Stomach smooth muscle (tissue), 2 donors: Measurements from ENCODE around the gene PLXNB3.

Source experiments
- H3K27ac ChIP-seq: one replicate; pipeline ENCODE4 v1.7.0; 2013; ENCODE audit warnings: mild to moderate bottlenecking, low read length, inconsistent platforms
- H3K27me3 ChIP-seq, 2 donors: one replicate each; pipeline ENCODE4 v1.7.0; 2013; ENCODE audit warnings: low read length in 2 of 2; ENCODE audit not compliant: insufficient read depth in 2 of 2, control insufficient read depth in 1 of 2
- H3K36me3 ChIP-seq, 2 donors: one replicate each; pipeline ENCODE4 v1.7.0; 2013; ENCODE audit warnings: low read length in 2 of 2; ENCODE audit not compliant: control insufficient read depth in 2 of 2, insufficient read depth in 2 of 2
- H3K4me1 ChIP-seq: one replicate; pipeline ENCODE4 v1.7.0; 2013; ENCODE audit warnings: low read length; ENCODE audit not compliant: control insufficient read depth, insufficient read depth
- H3K4me3 ChIP-seq, 2 donors: one replicate each; pipeline ENCODE4 v1.7.0; 2013; ENCODE audit warnings: low read length in 2 of 2
- H3K9ac ChIP-seq, 2 donors: one replicate each; pipeline ENCODE4 v1.7.0; 2013; ENCODE audit warnings: low read length in 2 of 2, mild to moderate bottlenecking in 1 of 2
- H3K9me3 ChIP-seq, 2 donors: one replicate each; pipeline ENCODE4 v1.7.0; 2013; ENCODE audit warnings: low read length in 2 of 2; ENCODE audit not compliant: control insufficient read depth in 2 of 2
- donor health status: healthy.
- donor health status: Pancreatic carcinoma.

Gene PLXNB3

GRCh38 chrX:153762626-153763173, 1.3 kb upstream of the PLXNB3 start:
- Histone ChIP-seq H3K4me1 (peaks cover 25% of the 10 kb centered on the region), H3K9ac (no peak overlapping the region), H3K27ac (no peak overlapping the region), H3K36me3 (no peaks in the 10 kb centered on the region), H3K4me3 (no peak overlapping the region), H3K9me3 (peaks cover 0 to 3% of the 10 kb centered on the region in 2 donors), H3K27me3 (peaks cover 0 to 8% of the 10 kb centered on the region in 2 donors)

DNA sequence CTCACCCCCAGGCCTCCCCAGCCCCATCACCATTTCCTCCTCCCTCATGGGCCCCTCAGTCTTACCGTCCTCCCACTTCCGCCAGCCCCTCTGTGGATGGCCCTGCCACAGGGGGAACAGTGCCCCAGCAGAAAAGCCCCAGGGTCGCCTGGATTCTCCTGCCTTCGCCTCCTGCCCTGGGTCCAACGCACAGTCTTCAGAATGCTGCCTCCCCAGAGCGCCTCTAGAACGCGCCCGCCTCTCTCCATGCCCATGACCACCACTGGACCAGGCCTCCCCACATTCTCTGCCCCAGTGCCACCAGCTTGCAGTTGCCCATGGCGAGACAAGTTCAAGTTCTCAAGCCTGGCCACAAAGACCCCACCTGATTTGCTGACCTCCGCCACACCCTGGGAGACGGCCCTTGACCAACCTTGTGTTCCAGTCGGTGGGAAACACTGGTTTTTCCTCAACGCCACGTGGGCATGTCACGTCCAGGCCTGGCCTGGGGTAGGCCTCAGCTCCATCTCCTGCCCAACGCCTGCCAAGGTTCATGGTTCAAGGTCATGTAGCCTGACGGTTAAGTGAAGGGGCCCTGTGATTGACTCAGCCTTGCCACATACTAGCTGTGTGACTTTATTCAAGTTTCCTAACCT, 634 bp upstream of the PLXNB3 start:
- peaks cover 0 to 8% of the 10 kb centered on the region in 2 donors for H3K27me3 ChIP-seq
- no peak overlapping the region for H3K9ac ChIP-seq
- no peak overlapping the region for H3K27ac ChIP-seq

DNA sequence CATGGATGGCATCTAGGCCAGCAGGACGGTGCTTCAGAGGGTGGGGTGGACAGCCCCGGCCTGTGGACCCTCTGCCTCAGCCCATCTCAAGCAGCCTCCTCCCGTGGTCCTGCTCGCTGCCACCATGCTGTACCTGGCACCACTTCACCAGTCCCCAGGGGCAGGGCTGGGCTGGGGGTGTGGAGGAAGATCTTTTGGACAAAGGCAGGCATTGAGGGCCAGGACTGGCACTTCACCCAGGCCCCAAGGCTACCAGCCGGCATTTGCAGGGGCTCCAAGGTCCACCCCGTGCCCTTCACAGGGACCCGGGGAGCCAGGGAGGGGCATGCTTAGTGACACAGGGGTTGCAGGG, 713 bp downstream of the PLXNB3 start:
- Histone ChIP-seq H3K4me3 (peak overlapping the region; percentile 65 to 73), H3K9ac (peak overlapping the region; percentile 59 to 68), H3K4me1 (peaks cover 28% of the 10 kb centered on the region), H3K9me3 (no peaks in the 10 kb centered on the region), H3K27ac (peak overlapping the region; percentile 69), H3K27me3 (peaks cover 0 to 8% of the 10 kb centered on the region in 2 donors), H3K36me3 (no peaks in the 10 kb centered on the region)

More for the DNA sequence above, 634 bp upstream of the PLXNB3 start:
- no peaks in the 10 kb centered on the region for H3K36me3 ChIP-seq
- H3K4me3 ChIP-seq, result no peak overlapping the region
- peaks cover 28% of the 10 kb centered on the region for H3K4me1 ChIP-seq
- H3K9me3 ChIP-seq, result no peaks in the 10 kb centered on the region

GRCh38 chrX:153765138-153766079, 1.4 kb downstream of the PLXNB3 start:
- peaks cover 0 to 8% of the 10 kb centered on the region in 2 donors for H3K27me3 ChIP-seq
- peaks cover 28% of the 10 kb centered on the region for H3K4me1 ChIP-seq
- H3K4me3 ChIP-seq, result peak overlapping the region; percentile 65 to 73
- H3K9ac ChIP-seq, result peak overlapping the region; percentile 51 to 59
- H3K36me3 ChIP-seq, result peaks cover 0 to 2% of the 10 kb centered on the region in 2 donors
- H3K9me3 ChIP-seq, result no peaks in the 10 kb centered on the region
- H3K27ac ChIP-seq, result peak overlapping the region; percentile 69

GRCh38 chrX:153766098-153766817, 2.2 kb downstream of the PLXNB3 start:
- H3K36me3 ChIP-seq, result peaks cover 0 to 4% of the 10 kb centered on the region in 2 donors
- H3K27me3 ChIP-seq, result peaks cover 0 to 8% of the 10 kb centered on the region in 2 donors
- H3K9me3 ChIP-seq, result no peaks in the 10 kb centered on the region
- H3K9ac ChIP-seq, result peak overlapping the region; percentile 51 to 59
- peak overlapping the region; percentile 69 for H3K27ac ChIP-seq
- peaks cover 28% of the 10 kb centered on the region for H3K4me1 ChIP-seq
- H3K4me3 ChIP-seq, result peak overlapping the region; percentile 65 to 73

- H3K4me1 ChIP-seq, result peaks cover 28% of the 10 kb centered on the region
- H3K4me3 ChIP-seq, result peak overlapping the region in 1 of 2 donors; percentile 73
- no peaks in the 10 kb centered on the region for H3K9me3 ChIP-seq
- peaks cover 0 to 8% of the 10 kb centered on the region in 2 donors for H3K27me3 ChIP-seq
- H3K27ac ChIP-seq, result peak overlapping the region; percentile 69
- peaks cover 0 to 4% of the 10 kb centered on the region in 2 donors for H3K36me3 ChIP-seq
- no peak overlapping the region for H3K9ac ChIP-seq
These were observed 3.0 kb downstream of the PLXNB3 start for GRCh38 chrX:153766871-153767673.

DNA sequence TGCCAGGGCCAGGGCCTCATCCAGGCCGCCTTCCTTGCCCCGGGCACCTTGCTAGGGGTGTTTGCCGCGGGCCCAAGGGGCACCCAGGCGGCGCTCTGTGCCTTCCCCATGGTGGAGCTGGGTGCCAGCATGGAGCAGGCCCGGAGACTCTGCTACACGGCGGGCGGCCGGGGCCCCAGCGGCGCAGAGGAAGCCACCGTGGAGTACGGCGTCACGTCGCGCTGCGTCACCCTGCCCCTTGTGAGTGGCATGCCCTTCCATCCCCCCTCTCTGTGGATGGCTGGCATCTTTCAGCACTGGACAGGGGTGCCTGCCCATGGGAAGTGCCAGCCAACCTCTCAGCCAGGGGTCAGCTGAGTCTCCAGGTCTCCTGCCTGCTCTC, 3.6 kb downstream of the PLXNB3 start:
- Histone ChIP-seq H3K4me3 (no peak overlapping the region), H3K36me3 (peaks cover 0 to 4% of the 10 kb centered on the region in 2 donors), H3K9me3 (no peaks in the 10 kb centered on the region), H3K9ac (no peak overlapping the region), H3K27me3 (peaks cover 0 to 8% of the 10 kb centered on the region in 2 donors), H3K27ac (no peak overlapping the region), H3K4me1 (peaks cover 28% of the 10 kb centered on the region)

- H3K27ac ChIP-seq, result no peak overlapping the region
- H3K27me3 ChIP-seq, result peaks cover 0 to 5% of the 10 kb centered on the region in 2 donors
- no peak overlapping the region for H3K9ac ChIP-seq
- H3K4me3 ChIP-seq, result no peak overlapping the region
- H3K36me3 ChIP-seq, result peaks cover 0 to 4% of the 10 kb centered on the region in 2 donors
- H3K9me3 ChIP-seq, result no peaks in the 10 kb centered on the region
- peaks cover 28% of the 10 kb centered on the region for H3K4me1 ChIP-seq
These were observed 4.5 kb downstream of the PLXNB3 start for GRCh38 chrX:153768311-153769157.

DNA sequence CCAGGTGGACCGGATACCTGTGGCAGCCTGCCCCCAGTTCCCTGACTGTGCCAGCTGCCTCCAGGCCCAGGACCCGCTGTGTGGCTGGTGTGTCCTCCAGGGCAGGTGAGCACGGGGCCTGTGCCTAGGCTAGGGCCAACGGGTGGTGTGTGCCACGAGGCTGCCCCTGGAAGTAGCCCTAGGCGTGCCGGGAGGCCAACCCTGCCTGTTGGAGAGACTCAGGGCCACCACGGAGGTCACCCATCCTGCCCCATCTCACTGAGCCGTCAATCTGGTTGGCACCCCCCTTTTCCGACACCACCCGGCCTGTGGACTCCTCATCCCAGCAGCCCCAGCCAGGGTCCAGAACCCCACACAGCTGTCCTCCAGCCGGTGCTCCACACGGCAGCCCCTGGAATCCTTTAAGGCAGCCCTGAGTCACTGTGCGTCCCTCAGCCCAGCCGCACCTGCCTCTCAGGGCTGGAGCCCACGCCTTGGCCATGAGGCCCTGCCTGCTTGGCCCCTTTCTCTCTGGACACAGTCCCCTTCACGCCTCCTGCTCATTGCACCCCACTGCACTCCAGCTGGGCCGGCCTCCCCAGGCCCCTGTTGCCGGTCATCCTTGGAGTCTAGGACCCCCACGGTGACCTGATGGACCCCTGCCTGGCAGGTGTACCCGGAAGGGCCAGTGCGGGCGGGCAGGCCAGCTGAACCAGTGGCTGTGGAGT, 5.3 kb downstream of the PLXNB3 start:
- no peaks in the 10 kb centered on the region for H3K9me3 ChIP-seq
- peaks cover 0 to 4% of the 10 kb centered on the region in 2 donors for H3K27me3 ChIP-seq
- H3K9ac ChIP-seq, result no peak overlapping the region
- no peak overlapping the region for H3K27ac ChIP-seq
- no peak overlapping the region for H3K4me3 ChIP-seq
- H3K36me3 ChIP-seq, result peaks cover 0 to 4% of the 10 kb centered on the region in 2 donors
- peaks cover 25% of the 10 kb centered on the region for H3K4me1 ChIP-seq
